Kidney (tissue), 14 donors: ENCODE data around the gene ZBTB7C. TPM values are rescaled to one million over a fixed set of nuclear protein-coding genes. Genes with fewer than 3 reads are reported as not detected.

ENCODE experiments used
- DNase-seq, 5 donors: peaks; one replicate each; pipeline ENCODE4 v3.0.0-alpha.2; 2013 to 2020
- FAIRE-seq: peaks from 2 replicates; lab custom pipeline; 2012; peaks lifted over from hg19 to GRCh38; lab: Jason Lieb, UNC
- H3K27ac ChIP-seq, 2 donors: one replicate each; pipeline ENCODE4 v1.7.0; 2013; ENCODE audit warnings: low read depth in 2 of 2, low read length in 2 of 2, inconsistent platforms in 1 of 2
- H3K27me3 ChIP-seq: one replicate; pipeline ENCODE4 v1.7.1; 2013; ENCODE audit warnings: low read length, inconsistent platforms; ENCODE audit not compliant: control insufficient read depth, insufficient read depth
- H3K36me3 ChIP-seq, 3 donors: one replicate each; pipeline versions ENCODE4 v1.7.0 to v1.7.1; 2013; ENCODE audit warnings: low read length in 3 of 3, control low read depth in 1 of 3, inconsistent platforms in 1 of 3; ENCODE audit not compliant: insufficient read depth in 3 of 3, control insufficient read depth in 2 of 3
- H3K4me1 ChIP-seq, 3 donors: one replicate each; pipeline versions ENCODE4 v1.7.0 to v1.7.1; 2013; ENCODE audit warnings: low read length in 3 of 3, inconsistent platforms in 1 of 3, low read depth in 1 of 3; ENCODE audit not compliant: control insufficient read depth in 2 of 3, insufficient read depth in 2 of 3
- H3K4me3 ChIP-seq, 3 donors: one replicate each; pipeline versions ENCODE4 v1.7.0 to v1.8.1; 2013; ENCODE audit warnings: low read length in 3 of 3, control low read depth in 1 of 3, inconsistent platforms in 1 of 3
- H3K9ac ChIP-seq, 3 donors: one replicate each; pipeline versions ENCODE4 v1.7.0 to v1.7.1; 2013; ENCODE audit warnings: low read length in 3 of 3, control low read depth in 1 of 3, inconsistent platforms in 1 of 3
- H3K9me3 ChIP-seq, 3 donors: one replicate each; pipeline versions ENCODE4 v1.7.0 to v1.7.1; 2013; ENCODE audit warnings: low read length in 3 of 3, control low read depth in 1 of 3, inconsistent platforms in 1 of 3; ENCODE audit not compliant: control insufficient read depth in 2 of 3, insufficient read depth in 1 of 3
- intact Hi-C: fragments of 100-400 bp; cut with DNase I; formaldehyde crosslinking; loops from one replicate; pipeline ENCODE4 v1.11.1; 2022
- polyA plus RNA-seq: library from polyadenylated mRNA; stranded (reverse); fragments of 350-450 nt; fragmentation: Illumina TruSeq; extraction: RNeasy Lipid Tissue Mini Kit (QIAGEN cat#74804); gene quantifications from one replicate; pipeline ENCODE4 v1.2.3, GENCODE V29; 2014; ENCODE audit warnings: low read depth, low replicate concordance; ENCODE audit not compliant: insufficient read depth
- total RNA-seq: library from RNA; stranded (reverse); fragmentation: NEBNext Ultra II Directional; extraction: Animal tissue kit (Norgen Biotek cat#: 25700); gene quantifications from one replicate; pipeline ENCODE4 v1.2.1, GENCODE V29; 2021
- TF ChIP-seq, protein P1 (sequence below): IDR thresholded peaks from 3 replicates; pipeline ENCODE4 v1.5.1; 2012; ENCODE audit warnings: mild to moderate bottlenecking, moderate library complexity, borderline replicate concordance; ENCODE audit not compliant: insufficient read depth; ENCODE audit errors: extremely low read depth
- donor health status: control.
- donor health status: control.
- donor health status: control.
- donor health status: control.
- donor health status: control.
- donor health status: DM: yes; HTN: yes; CAD: no.
- donor health status: Normal renal cell carcinoma (clear cell type).

ZBTB7C gene
- total and polyA plus RNA-seq, 2 donors from 2014 or later = 1.8 to 13.8 TPM

DNA sequence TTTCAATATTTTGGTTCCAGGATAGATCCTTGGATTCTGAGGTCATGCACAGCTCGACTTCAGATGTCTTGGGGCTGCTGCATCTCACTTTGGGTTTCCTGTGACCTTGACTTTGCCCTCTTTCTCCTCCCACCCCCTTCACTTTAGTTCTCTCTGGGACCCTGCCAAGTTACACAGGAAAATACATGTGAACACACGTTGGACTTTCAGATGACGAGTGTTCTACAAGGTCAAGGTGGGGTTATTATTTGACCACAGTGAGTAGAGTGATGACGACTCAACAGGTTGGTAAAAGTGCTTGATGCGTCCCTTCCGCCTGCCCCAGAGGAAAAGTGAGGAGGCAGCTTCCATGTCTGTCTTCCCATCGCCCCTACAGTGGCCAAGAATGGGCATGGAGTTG lies 356.3 kb downstream of the ZBTB7C start:
- no peak overlapping the region for H3K27ac ChIP-seq

DNA sequence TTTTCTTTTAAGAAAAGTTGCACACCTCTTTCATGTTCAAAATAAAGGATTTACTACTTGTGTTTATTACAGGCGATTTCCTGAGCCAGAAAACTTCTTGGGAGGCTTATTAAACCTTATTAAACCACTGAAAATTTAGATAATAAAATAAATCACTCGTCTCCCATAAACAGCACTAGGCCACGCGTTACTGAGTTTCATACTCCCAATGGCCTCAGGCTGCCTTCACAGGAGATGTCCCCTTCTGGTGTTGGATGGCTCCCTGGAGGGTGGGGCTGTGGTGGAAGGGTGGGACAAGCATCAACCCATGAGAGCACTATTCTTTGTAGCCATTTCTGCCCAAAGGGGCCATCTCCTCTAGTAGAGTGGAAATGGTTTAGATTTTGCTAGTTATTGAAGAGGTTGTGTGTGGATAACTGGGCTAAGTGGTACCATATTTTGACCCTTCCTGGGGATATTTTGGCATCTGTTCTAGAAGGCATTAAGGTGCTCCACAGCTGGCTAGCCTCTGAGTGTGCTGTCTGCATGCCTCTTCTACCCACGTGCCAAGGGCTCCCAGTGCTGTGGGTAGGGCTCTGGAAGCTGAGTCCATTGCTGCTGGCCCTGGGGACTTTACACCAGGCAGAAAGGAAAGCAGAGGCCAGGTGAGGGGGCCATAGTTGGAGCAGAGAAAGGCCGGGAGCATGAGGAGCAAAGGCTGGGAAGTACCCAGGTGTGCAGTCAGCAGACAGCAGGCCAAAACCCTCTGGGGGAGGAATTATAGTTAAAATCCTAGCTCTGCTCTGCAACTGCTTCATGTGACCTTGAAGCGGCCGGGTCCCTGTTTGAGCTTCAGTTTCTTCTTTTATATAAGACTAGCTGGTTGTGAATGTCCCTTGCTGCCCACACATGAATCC lies 357.0 kb downstream of the ZBTB7C start:
- Histone ChIP-seq H3K27me3 (no peaks in the 10 kb centered on the region), H3K36me3 (no peaks in the 10 kb centered on the region), H3K4me3 (no peak overlapping the region), H3K4me1 (peaks cover 3 to 6% (median 5%) of the 10 kb centered on the region in 3 donors), H3K27ac (no peak overlapping the region), H3K9ac (no peak overlapping the region), H3K9me3 (no peaks in the 10 kb centered on the region)
- DNase-seq (peak in 3 of 5 donors; percentile 44 to 69 (median 58)), FAIRE-seq (no peak)
- intact Hi-C loops = no loop called here
- TF ChIP-seq, protein P1, sequence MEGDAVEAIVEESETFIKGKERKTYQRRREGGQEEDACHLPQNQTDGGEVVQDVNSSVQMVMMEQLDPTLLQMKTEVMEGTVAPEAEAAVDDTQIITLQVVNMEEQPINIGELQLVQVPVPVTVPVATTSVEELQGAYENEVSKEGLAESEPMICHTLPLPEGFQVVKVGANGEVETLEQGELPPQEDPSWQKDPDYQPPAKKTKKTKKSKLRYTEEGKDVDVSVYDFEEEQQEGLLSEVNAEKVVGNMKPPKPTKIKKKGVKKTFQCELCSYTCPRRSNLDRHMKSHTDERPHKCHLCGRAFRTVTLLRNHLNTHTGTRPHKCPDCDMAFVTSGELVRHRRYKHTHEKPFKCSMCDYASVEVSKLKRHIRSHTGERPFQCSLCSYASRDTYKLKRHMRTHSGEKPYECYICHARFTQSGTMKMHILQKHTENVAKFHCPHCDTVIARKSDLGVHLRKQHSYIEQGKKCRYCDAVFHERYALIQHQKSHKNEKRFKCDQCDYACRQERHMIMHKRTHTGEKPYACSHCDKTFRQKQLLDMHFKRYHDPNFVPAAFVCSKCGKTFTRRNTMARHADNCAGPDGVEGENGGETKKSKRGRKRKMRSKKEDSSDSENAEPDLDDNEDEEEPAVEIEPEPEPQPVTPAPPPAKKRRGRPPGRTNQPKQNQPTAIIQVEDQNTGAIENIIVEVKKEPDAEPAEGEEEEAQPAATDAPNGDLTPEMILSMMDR = no peak

More for the DNA sequence above, 356.3 kb downstream of the ZBTB7C start:
- FAIRE-seq = no peak
- TF ChIP-seq, protein P1 = no peak
- Histone ChIP-seq H3K4me3 (no peak overlapping the region), H3K4me1 (peaks cover 3 to 6% (median 5%) of the 10 kb centered on the region in 3 donors), H3K9ac (no peak overlapping the region), H3K36me3 (no peaks in the 10 kb centered on the region), H3K9me3 (no peaks in the 10 kb centered on the region), H3K27me3 (no peaks in the 10 kb centered on the region)
- intact Hi-C loops = no loop called here
- DNase-seq = peak in 1 of 5 donors; percentile 36

DNA sequence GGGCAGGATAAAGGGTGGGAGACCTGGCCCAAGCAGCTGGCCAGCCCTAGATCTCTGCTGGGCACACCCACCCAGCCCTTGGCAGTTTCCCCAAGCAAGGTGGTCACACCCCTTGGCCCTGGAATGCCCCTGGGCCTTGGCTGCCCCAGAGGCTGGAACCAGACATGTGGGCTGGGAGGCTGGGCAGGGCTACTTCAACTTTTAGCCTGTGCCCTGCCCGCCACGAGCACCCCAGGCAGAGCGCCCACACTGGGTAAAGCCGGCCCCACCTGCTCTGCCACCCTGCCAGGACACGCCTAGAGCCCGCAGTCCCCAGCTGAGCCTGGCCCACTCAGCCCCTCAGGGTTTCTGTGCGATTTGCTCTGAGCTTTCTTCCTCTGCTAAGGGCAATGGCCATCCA lies 359.0 kb downstream of the ZBTB7C start:
- no peaks in the 10 kb centered on the region for H3K36me3 ChIP-seq
- peak in 2 of 5 donors; percentile 34 to 89 for DNase-seq
- H3K4me3 ChIP-seq = no peak overlapping the region
- H3K27me3 ChIP-seq = no peaks in the 10 kb centered on the region
- no peaks in the 10 kb centered on the region for H3K9me3 ChIP-seq
- no peak overlapping the region for H3K27ac ChIP-seq
- intact Hi-C loops = no loop called here
- TF ChIP-seq, protein P1 = no peak
- H3K9ac ChIP-seq = no peak overlapping the region
- peaks cover 3 to 6% (median 5%) of the 10 kb centered on the region in 3 donors for H3K4me1 ChIP-seq
- FAIRE-seq = no peak
